HS-5 (cell line): Measurements from ENCODE around the gene SHMT2.

Experiments used
- DNase-seq: peaks from one replicate; pipeline ENCODE4 v3.0.0-alpha.2; 2012; ENCODE audit warnings: low read depth

SHMT2 gene

DNA sequence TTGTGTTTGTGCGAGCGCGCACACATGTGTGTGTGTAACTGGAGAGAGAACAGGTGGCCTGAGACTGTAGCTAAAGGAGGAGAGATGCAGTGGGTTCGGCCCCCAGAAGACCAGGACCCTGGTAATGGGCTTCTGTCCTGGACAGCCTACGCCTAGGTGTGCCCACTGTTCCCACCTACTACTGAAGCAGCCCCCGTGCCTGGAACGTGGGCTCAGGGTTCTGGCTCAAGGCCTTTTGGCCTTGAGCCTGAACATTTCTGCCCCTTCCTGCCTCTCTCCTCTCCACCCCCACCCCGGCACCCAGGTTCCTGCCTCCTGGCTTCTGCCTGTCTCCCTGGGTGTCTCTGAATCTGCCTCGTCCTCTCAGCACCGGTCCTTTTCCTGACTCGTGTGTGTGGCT lies 14.4 kb upstream of the SHMT2 start:
- no peak for DNase-seq

- DNase-seq, result no peak
These were observed 13.9 kb upstream of the SHMT2 start for GRCh38 chr12:57215668-57216013.

DNA sequence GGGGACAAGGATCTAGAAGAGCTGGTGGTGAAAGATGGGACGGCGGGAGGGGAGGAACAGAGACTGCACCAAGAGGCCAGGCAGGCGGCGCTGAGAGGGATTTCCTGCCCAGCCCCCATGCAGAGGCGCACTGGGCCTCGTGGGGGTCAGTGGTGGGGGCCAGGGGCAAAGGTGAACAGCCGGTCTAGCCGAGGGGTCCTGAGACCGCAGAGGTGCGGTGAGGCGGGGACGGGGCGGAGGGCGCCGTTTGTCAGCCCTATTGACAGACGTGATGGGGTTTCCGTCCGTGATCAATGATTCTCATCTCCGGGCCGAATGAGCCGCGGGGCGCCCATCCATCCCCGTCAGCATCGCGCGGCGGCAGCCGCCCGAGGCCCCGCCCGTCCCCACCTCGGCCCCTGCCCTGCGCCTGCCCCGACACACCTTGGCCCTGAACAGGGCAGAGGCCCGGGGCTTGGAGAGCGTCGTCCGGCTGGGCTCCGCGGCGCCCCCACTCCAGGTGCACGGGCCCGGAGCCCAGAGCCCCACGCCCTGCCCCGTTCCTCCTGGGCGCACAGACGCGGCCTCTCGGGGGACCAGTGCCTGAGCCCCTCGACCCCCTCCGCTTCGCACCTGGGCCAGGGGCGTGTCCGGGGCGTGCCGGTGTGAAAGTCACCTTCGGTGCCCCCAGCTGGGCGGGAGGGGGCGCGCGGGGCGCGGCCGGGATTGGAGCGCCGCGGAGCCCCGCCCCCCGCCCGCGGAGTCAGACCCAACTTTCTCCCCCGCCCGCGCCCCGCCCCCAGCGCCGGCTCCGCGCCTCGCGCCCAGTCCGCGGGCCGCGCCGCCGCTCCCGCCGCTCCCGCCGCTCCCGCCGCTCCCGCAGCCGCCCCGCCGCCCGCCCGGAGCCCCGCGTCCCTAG lies 13.2 kb upstream of the SHMT2 start, which contains the start of gene NXPH4:
TSS of gene NXPH4 (plus strand) at position 781 of the 898 bp plus-strand sequence. CDS start 176 bp downstream, outside the sequence.
- DNase-seq, result no peak

- DNase-seq, result no peak
These were observed 12.3 kb upstream of the SHMT2 start for GRCh38 chr12:57216921-57217879.

DNA sequence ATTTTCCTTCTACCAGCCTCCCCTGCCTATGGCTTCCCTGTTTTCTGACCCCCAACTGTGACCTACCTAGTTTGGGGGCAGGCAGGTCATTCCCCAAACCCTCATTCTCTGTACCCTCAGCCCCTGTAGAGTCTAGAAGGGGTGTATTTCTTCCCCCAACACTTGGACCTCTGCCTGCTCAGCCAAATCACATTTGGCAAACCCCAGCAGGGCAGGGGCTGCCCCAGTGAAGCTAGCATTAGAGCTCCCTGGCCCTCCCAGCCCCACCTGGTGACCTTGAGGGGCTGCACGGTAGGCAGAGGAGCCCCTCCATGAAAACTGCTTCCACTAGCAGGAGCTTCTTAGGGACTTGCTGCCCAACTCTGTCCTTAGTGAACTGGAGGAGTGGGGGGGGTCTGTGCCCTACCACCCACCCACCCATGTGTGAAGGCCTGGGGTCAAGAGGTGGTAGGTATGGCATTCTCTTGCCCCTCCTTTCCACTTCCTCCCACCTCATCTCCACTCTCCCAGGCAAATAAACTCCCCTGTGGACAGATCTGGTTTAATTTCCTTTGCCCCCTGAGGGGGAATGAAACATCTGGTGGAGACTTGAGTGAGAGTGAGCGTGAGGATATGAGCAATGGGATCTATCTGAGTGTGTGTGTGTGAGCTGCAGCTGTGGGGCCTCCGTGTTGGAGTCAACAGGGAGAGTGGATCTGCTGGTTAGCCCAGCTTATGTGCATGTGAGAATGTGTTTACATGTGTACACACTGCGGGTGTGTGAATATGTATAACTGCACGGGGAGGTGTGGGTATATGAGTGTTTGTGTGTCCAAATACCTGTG lies 11.3 kb upstream of the SHMT2 start:
- no peak for DNase-seq

DNA sequence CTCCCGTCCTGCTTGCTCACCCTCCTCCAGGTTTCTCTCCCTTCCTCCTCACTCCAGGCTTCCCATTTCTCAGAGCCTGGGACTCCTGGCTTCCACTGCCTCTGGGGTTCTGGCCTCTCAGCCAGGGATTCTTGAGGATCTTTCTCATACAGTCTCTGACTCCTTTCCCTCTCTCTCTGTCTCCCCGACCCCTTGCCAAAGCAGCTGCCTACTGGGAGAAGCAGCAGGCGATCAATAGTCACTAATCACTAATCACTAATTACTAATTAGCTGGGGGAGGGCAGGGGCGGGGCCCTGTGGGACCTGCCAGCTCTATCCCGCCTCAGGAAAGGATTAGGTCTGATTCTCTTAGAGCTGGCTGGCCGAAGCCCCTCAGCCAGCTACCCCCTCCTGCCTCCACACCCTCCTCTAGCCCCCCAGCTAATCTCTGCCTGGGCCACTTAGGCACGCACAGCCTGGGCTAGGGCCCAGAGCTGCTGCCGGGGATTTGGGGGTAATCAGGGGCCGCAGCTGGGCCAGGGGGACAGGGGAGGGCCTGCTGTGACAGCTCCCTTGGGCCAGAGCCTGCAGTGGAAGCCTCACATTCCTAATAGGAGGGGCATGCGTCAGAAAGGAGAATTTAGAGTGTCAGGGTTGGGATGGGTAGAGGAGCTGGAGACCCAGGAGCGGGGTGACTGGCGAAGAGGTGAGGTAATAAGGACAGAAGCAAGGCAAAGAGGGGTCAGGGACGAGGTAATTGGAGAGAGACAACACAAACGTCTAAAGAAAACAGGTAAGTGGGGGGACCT lies 10.1 kb upstream of the SHMT2 start:
- no peak for DNase-seq

GRCh38 chr12:57219993-57220754 lies 9.3 kb upstream of the SHMT2 start:
- DNase-seq, result no peak

- no peak for DNase-seq
These were observed 8.7 kb upstream of the SHMT2 start for GRCh38 chr12:57220770-57221168.

DNA sequence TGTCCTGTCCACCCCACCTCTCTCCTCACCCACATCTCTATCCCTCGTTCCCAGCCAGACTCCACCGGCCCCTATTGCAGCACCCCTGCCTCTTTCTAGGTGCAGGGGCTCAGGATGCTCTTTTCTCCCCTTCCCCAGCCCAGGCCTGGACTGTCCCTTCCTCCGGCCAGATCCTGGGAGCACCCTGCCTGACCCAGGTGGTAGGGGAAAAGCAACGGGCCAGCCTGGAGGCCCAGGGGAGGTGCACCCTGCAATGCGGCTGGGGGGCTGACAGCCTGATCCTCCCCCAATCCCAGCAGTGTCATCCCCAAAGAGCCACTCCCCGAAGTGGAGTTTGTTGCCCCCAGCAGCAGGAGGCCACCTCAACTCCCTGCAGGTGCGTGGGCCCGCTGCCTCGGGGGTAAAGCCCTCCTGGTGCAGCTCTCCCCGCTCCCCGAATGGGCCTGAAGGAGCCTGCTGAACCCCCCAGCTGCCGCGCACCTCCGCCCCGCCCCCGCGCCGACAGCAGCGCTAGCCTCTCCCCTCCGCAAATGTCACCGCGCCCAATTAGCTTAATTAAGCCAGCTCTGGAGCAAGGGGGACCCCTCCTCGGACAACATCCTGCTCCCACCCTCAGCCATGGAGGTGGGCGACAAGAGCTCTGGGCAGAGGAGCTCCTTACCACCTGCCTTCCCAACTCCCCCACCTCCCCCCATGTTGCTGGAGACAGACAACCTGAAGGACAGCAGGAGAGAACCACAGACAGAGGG lies 8.2 kb upstream of the SHMT2 start:
- no peak for DNase-seq

GRCh38 chr12:57222286-57223190 lies 7.0 kb upstream of the SHMT2 start:
- no peak for DNase-seq

- no peak for DNase-seq
These were observed 6.0 kb upstream of the SHMT2 start for GRCh38 chr12:57223191-57224165.

GRCh38 chr12:57224278-57224972 lies 5.1 kb upstream of the SHMT2 start:
- no peak for DNase-seq

- DNase-seq, result no peak
These were observed 4.4 kb upstream of the SHMT2 start for GRCh38 chr12:57224973-57225679.

GRCh38 chr12:57225680-57226210 lies 3.8 kb upstream of the SHMT2 start:
- DNase-seq, result no peak

GRCh38 chr12:57226588-57227314 lies 2.8 kb upstream of the SHMT2 start:
- DNase-seq, result no peak
